ENCODE measurements around the gene KDM2A. TPM values are rescaled to one million over a fixed set of nuclear protein-coding genes. Genes with fewer than 3 reads are reported as not detected.

Gene KDM2A
- total RNA-seq, 1 donor from 2014 or later, result 62.9 TPM

DNA sequence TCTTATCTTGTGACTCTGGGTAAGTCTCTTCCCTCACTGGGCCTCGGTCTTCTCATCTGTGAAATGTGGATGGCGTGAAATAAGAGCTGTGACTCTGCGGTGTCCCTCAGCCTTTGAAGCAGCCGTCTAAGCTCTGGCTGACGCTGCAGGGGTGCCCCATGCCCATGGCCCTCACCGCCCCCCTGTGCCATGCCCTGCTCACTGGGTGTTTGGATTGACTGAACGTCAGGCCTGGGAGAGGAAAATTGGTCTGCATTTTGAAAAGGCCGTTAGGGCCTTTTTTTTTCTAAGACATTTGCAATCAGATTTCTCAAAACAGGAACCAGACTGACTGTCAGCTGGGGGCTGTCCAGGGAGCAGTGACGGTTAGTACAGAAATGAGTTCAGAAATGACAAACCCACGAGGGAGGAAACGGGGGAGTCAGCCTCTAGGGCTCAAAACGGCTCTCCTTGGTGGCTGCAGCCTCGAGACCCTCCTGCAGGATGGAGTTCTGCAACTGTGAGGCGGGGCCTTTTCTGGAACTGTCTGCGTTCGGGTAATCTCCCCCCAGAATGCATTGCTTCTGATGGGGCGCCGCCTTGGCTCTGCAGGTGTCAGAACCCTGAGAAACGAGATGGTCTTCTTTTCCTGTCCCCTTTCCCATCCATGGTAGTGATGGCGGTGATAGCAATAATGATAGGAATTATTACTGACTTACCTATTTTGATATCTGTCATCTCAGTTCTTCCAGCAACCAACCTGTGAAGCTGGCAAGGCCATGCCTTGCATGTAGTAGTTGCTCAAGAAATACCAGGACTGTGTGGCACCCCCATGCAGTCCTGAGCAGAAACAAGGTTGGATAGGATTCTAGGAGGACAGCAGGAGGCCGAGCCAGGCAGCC is 149.3 kb downstream of the KDM2A start:
- no peaks in the 10 kb centered on the region for H3K9me3 Mint-ChIP-seq (ENCODE audit: unreplicated experiment)
- H3K27me3 Mint-ChIP-seq (ENCODE audit: unreplicated experiment), result no peaks in the 10 kb centered on the region
- H3K4me1 Mint-ChIP-seq (ENCODE audit: unreplicated experiment), result peaks cover 53% of the 10 kb centered on the region
- no peak for DNase-seq (ENCODE audit: extremely low spot score, unreplicated experiment)
- no peaks in the 10 kb centered on the region for H3K36me3 Mint-ChIP-seq (ENCODE audit: unreplicated experiment)
- H3K27ac Mint-ChIP-seq (ENCODE audit: unreplicated experiment), result no peak overlapping the region
- peak overlapping the region; percentile 90 for H3K4me3 Mint-ChIP-seq (ENCODE audit: unreplicated experiment)
- TF ChIP-seq, protein P1, sequence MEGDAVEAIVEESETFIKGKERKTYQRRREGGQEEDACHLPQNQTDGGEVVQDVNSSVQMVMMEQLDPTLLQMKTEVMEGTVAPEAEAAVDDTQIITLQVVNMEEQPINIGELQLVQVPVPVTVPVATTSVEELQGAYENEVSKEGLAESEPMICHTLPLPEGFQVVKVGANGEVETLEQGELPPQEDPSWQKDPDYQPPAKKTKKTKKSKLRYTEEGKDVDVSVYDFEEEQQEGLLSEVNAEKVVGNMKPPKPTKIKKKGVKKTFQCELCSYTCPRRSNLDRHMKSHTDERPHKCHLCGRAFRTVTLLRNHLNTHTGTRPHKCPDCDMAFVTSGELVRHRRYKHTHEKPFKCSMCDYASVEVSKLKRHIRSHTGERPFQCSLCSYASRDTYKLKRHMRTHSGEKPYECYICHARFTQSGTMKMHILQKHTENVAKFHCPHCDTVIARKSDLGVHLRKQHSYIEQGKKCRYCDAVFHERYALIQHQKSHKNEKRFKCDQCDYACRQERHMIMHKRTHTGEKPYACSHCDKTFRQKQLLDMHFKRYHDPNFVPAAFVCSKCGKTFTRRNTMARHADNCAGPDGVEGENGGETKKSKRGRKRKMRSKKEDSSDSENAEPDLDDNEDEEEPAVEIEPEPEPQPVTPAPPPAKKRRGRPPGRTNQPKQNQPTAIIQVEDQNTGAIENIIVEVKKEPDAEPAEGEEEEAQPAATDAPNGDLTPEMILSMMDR (IDR thresholded peaks at IDR 0.05), result no peak

DNA sequence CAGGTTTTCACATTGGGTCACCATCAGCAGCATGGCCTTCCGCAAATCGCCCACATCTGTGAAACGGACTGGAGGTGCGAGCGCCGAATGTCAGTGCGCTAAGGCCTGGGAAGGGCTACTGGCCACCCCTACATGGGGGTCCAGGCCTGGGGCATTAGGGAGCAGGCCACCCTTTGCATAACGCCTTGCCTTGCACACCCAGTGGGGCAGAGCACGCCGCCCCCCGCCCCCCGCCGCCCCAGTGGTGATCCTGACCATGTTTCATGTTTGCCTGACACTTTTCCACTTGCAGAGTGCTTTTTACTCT is 149.9 kb downstream of the KDM2A start:
- no peaks in the 10 kb centered on the region for H3K9me3 Mint-ChIP-seq (ENCODE audit: unreplicated experiment)
- H3K27me3 Mint-ChIP-seq (ENCODE audit: unreplicated experiment), result no peaks in the 10 kb centered on the region
- peaks cover 59% of the 10 kb centered on the region for H3K4me1 Mint-ChIP-seq (ENCODE audit: unreplicated experiment)
- no peak overlapping the region for H3K27ac Mint-ChIP-seq (ENCODE audit: unreplicated experiment)
- no peak overlapping the region for H3K4me3 Mint-ChIP-seq (ENCODE audit: unreplicated experiment)
- TF ChIP-seq, protein P1 (IDR thresholded peaks at IDR 0.05), result no peak
- no peak for DNase-seq (ENCODE audit: extremely low spot score, unreplicated experiment)
- no peaks in the 10 kb centered on the region for H3K36me3 Mint-ChIP-seq (ENCODE audit: unreplicated experiment)

DNA sequence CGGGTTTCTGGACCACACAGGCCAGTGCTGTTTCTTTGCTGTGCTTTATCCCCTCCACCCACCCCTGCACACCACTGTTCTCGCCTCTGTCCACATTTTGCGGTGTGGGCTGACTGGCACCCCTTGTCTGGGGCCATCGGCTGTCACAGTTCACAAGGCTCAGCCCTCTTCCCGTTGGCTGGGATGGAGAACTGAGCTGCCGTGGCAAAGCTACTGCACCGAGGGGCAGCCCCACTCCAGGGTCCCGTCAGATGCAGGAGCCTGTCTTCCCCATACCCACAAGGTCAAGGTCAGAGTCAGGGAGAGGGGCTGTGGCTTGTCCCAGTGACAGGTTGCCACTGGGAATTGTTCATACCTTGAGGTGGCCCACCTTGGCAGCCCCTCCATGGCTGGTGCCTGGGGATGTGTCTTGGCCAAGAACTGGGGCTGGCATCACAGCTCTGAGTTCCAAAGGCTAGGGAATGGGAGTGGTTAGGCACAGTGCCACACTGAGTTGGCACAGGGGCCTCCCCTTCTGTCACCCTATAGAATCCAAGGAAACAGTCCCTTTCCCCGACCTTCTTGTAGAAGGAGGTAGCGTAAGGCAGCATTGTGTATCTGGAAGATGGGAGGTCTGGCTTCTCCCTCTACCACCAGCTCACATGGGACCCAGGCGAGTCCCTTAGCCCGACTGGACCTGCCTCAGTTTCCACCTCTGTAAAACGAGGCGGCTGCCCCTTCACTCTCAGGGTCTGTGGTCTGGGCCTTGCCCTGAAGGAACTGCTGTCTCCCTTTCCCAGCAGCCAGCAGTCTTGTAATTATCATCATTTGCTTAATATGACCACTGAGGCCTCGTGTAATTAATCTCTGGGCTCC is 150.6 kb downstream of the KDM2A start:
- TF ChIP-seq, protein P1 (IDR thresholded peaks at IDR 0.05), result no peak
- Mint-ChIP-seq H3K4me3 (ENCODE audit: unreplicated experiment) (peak overlapping the region; percentile 49), H3K9me3 (ENCODE audit: unreplicated experiment) (no peaks in the 10 kb centered on the region), H3K27ac (ENCODE audit: unreplicated experiment) (peak overlapping the region; percentile 70), H3K27me3 (ENCODE audit: unreplicated experiment) (no peaks in the 10 kb centered on the region), H3K4me1 (ENCODE audit: unreplicated experiment) (peaks cover 65% of the 10 kb centered on the region), H3K36me3 (ENCODE audit: unreplicated experiment) (no peaks in the 10 kb centered on the region)
- DNase-seq (ENCODE audit: extremely low spot score, unreplicated experiment), result no peak

DNA sequence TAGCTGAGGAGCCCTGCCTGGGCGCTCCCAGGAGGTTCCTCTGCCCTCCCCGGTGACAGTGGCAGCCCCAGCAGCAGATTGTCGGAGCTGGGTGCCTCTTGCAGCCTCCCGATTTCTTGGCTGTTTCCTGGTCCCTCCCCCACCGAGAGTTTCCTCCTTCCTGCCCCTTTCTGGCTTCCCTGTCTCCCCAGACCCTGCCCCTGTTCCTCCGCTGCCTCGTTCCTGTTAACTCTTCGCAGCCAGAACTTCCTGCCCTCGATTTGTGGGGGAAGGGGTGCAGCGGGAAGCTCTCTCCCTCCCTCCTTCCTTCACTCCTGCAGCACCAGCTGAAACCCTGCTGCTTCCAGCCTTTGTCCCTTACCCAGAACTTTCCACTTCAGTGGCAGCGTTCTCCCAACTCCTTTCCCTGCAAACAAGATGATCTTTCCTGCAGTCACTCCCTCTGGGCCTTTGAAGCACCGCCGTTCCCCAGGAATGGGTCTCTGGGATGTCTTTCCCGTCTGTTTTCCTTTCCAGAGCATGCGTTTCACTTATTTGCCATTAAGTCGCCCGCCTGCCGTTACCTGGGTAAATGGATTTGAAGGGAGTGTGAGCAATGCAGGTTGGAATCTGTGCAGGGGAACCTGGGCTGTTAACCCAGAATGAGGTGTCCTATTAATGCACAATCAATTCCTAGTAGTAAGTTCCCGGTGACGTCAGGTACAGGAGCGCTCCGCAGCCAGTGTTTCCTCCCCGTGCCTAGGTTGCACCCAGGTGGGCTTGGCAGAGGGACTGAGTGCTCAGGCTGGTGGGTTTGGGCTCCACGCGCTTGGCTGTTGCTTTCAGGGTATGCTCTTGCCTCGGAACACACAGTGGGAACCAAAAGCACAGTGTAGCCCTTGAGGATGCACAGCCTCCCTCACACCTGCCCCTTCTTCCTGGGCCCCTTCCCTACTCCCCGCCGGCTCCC is 151.5 kb downstream of the KDM2A start:
- no peak for DNase-seq (ENCODE audit: extremely low spot score, unreplicated experiment)
- Mint-ChIP-seq H3K27ac (ENCODE audit: unreplicated experiment) (peak overlapping the region; percentile 70), H3K9me3 (ENCODE audit: unreplicated experiment) (no peaks in the 10 kb centered on the region), H3K36me3 (ENCODE audit: unreplicated experiment) (no peaks in the 10 kb centered on the region), H3K4me3 (ENCODE audit: unreplicated experiment) (peak overlapping the region; percentile 49), H3K27me3 (ENCODE audit: unreplicated experiment) (no peaks in the 10 kb centered on the region), H3K4me1 (ENCODE audit: unreplicated experiment) (peaks cover 65% of the 10 kb centered on the region)
- TF ChIP-seq, protein P1 (IDR thresholded peaks at IDR 0.05), result no peak
